HepG2 (cell line): Measurements from ENCODE around the gene GRIK5. TPM values are rescaled to one million over a fixed set of nuclear protein-coding genes. Genes with fewer than 3 reads are reported as not detected.
A peak's percentile ranks its signal among the peaks of the same experiment; 100 is the strongest.

Source experiments
- ELF4 ChIP-seq: sonication (generic); formaldehyde crosslinking; IDR thresholded peaks from 2 replicates; pipeline ENCODE4 v1.5.0; 2020; ENCODE audit warnings: missing genetic modification reagents, mild to moderate bottlenecking, moderate library complexity, borderline replicate concordance
- IRF1 ChIP-seq: sonication (generic); formaldehyde crosslinking; IDR thresholded peaks from 2 replicates; pipeline ENCODE4 v1.4.0; 2020; ENCODE audit warnings: low read depth, mild to moderate bottlenecking, missing genetic modification reagents
- POLR2A ChIP-seq, 2 experiments: IDR thresholded peaks; 2 replicates each; pipeline ENCODE4 v1.6.1; 2011; ENCODE audit warnings: low read depth in 2 of 2, low read length in 2 of 2, mild to moderate bottlenecking in 1 of 2, moderate library complexity in 1 of 2; ENCODE audit not compliant: insufficient read depth in 1 of 2
- RARG ChIP-seq: sonication (generic); formaldehyde crosslinking; IDR thresholded peaks from 2 replicates; pipeline ENCODE4 v1.4.0; 2020; ENCODE audit warnings: low read depth, mild to moderate bottlenecking, missing genetic modification reagents
- RXRB ChIP-seq: IDR thresholded peaks from 2 replicates; pipeline ENCODE4 v1.6.1; 2016; ENCODE audit warnings: borderline replicate concordance, missing genetic modification reagents, missing compliant biosample characterization
- SPEN ChIP-seq: sonication (generic); formaldehyde crosslinking; IDR thresholded peaks from 2 replicates; pipeline ENCODE4 v1.5.1; 2020; ENCODE audit warnings: low read depth, mild to moderate bottlenecking, missing genetic modification reagents
- ZBTB34 ChIP-seq: sonication (generic); formaldehyde crosslinking; IDR thresholded peaks from 2 replicates; pipeline ENCODE4 v1.8.0; 2022; ENCODE audit warnings: mild to moderate bottlenecking, missing genetic modification reagents
- ZNF512B ChIP-seq: sonication (generic); formaldehyde crosslinking; IDR thresholded peaks from 2 replicates; pipeline ENCODE4 v1.5.1; 2020; ENCODE audit warnings: missing genetic modification reagents, mild to moderate bottlenecking, borderline replicate concordance
- ZNF614 ChIP-seq: IDR thresholded peaks from 2 replicates; pipeline ENCODE4 v1.6.1; 2018; ENCODE audit warnings: missing biosample characterization, missing genetic modification reagents, inconsistent platforms, borderline replicate concordance
- polyA plus RNA-seq, 8 experiments: library from polyadenylated mRNA; depleted of rRNA in 3 of 8; stranded (reverse) in 7 of 8; unstranded in 1 of 8; fragments of >200 nt; fragmentation: Illumina TruSeq in 4 of 8; extraction: Trizol in 4 of 8; gene quantifications; 2 replicates each; pipeline versions ENCODE4 v1.2.1 to v1.2.3, GENCODE V29; 2011 to 2016; ENCODE audit warnings: low read depth in 4 of 8, missing spikeins in 1 of 8, mixed read lengths in 1 of 8; ENCODE audit not compliant: insufficient read depth in 1 of 8
- total RNA-seq, 5 experiments: library from RNA; depleted of rRNA; stranded (reverse); fragments of >200 nt; fragmentation: Illumina TruSeq; extraction: Trizol; gene quantifications; 2 replicates each; pipeline ENCODE4 v1.2.3, GENCODE V29; 2016; ENCODE audit warnings: low read depth in 1 of 5
- TF ChIP-seq, protein P1 (sequence below): IDR thresholded peaks from 2 replicates; pipeline ENCODE4 v1.6.1; 2016; ENCODE audit warnings: low read depth, missing genetic modification reagents, missing compliant biosample characterization
- TF ChIP-seq, protein P2 (sequence below): sonication (generic); formaldehyde crosslinking; IDR thresholded peaks from 2 replicates; pipeline ENCODE4 v1.8.0; 2022; ENCODE audit warnings: missing genetic modification reagents, mild to moderate bottlenecking, borderline replicate concordance
- TF ChIP-seq, protein P3 (sequence below): sonication (generic); formaldehyde crosslinking; IDR thresholded peaks from 2 replicates; pipeline ENCODE4; 2020; ENCODE audit warnings: missing genetic modification reagents, mild to moderate bottlenecking, borderline replicate concordance

GRIK5 gene
- total and polyA plus RNA-seq, 2 of the 13 experiments (the other 11 are each of a cell fraction or from before 2014, with no cell fraction given) = not detected

DNA sequence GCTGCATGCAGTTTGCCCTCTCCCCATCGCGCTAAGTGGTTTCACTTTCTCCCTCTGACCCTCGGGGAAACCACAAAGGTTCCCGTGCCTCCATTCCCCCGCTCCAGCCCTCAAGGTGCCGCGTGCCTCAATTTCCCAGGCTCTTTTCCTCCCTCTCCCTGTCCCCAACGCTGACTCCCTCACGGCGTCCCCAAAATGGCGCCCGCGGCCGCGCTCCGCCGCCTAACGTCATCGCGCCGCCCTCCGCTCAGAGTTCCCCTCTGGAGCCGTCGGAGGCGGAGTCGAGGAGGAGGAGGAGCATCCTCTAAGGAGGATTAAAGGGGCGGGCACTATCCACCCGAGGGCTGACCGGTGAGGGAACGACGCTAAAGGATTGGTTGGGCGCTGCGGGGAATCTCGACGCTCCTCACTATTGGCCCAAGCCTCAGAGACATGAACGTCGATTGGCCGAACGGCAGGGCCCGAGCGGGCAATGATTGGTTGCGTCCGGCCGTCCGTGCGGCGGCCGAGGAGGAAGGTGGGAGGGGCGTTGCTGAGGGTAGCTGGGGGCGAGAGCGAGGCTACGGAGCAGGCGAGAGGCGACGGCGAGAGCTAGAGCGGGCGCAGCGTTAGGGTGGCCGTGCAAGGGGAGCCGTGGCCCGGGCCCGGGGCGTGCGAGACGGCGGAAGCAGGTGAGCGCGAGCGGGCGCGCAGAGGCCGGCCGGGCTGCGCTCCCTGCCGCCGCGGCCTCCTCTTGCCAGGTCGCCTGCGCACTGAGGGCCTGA is 5.8 kb upstream of the GRIK5 start, which contains the start of gene ZNF574 (continued):
- TF ChIP-seq, protein P1, sequence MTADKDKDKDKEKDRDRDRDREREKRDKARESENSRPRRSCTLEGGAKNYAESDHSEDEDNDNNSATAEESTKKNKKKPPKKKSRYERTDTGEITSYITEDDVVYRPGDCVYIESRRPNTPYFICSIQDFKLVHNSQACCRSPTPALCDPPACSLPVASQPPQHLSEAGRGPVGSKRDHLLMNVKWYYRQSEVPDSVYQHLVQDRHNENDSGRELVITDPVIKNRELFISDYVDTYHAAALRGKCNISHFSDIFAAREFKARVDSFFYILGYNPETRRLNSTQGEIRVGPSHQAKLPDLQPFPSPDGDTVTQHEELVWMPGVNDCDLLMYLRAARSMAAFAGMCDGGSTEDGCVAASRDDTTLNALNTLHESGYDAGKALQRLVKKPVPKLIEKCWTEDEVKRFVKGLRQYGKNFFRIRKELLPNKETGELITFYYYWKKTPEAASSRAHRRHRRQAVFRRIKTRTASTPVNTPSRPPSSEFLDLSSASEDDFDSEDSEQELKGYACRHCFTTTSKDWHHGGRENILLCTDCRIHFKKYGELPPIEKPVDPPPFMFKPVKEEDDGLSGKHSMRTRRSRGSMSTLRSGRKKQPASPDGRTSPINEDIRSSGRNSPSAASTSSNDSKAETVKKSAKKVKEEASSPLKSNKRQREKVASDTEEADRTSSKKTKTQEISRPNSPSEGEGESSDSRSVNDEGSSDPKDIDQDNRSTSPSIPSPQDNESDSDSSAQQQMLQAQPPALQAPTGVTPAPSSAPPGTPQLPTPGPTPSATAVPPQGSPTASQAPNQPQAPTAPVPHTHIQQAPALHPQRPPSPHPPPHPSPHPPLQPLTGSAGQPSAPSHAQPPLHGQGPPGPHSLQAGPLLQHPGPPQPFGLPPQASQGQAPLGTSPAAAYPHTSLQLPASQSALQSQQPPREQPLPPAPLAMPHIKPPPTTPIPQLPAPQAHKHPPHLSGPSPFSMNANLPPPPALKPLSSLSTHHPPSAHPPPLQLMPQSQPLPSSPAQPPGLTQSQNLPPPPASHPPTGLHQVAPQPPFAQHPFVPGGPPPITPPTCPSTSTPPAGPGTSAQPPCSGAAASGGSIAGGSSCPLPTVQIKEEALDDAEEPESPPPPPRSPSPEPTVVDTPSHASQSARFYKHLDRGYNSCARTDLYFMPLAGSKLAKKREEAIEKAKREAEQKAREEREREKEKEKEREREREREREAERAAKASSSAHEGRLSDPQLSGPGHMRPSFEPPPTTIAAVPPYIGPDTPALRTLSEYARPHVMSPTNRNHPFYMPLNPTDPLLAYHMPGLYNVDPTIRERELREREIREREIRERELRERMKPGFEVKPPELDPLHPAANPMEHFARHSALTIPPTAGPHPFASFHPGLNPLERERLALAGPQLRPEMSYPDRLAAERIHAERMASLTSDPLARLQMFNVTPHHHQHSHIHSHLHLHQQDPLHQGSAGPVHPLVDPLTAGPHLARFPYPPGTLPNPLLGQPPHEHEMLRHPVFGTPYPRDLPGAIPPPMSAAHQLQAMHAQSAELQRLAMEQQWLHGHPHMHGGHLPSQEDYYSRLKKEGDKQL (CRISPR knock-in tag) = no peak
- TF ChIP-seq POLR2A (IDR thresholded peaks at IDR 0.05; ENCODE audit: insufficient read depth in 1 of 2, low read depth in 2 of 2, low read length in 2 of 2) (peak; percentile 78 to 90), ZNF512B (no peak), ZNF614 (no peak), RARG (CRISPR knock-in tag) (peak; percentile 41; the same call in 1 of the 2 replicates), SPEN (CRISPR knock-in tag) (peak; percentile 52), ELF4 (CRISPR knock-in tag) (no peak), RXRB (peak; percentile 22; the same call in 1 of the 2 replicates), IRF1 (CRISPR knock-in tag) (no peak), ZBTB34 (CRISPR knock-in tag) (no peak)
- TF ChIP-seq, protein P2, sequence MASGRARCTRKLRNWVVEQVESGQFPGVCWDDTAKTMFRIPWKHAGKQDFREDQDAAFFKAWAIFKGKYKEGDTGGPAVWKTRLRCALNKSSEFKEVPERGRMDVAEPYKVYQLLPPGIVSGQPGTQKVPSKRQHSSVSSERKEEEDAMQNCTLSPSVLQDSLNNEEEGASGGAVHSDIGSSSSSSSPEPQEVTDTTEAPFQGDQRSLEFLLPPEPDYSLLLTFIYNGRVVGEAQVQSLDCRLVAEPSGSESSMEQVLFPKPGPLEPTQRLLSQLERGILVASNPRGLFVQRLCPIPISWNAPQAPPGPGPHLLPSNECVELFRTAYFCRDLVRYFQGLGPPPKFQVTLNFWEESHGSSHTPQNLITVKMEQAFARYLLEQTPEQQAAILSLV (CRISPR knock-in tag) = peak; percentile 11; the same call in 1 of the 2 replicates
- TF ChIP-seq, protein P3, sequence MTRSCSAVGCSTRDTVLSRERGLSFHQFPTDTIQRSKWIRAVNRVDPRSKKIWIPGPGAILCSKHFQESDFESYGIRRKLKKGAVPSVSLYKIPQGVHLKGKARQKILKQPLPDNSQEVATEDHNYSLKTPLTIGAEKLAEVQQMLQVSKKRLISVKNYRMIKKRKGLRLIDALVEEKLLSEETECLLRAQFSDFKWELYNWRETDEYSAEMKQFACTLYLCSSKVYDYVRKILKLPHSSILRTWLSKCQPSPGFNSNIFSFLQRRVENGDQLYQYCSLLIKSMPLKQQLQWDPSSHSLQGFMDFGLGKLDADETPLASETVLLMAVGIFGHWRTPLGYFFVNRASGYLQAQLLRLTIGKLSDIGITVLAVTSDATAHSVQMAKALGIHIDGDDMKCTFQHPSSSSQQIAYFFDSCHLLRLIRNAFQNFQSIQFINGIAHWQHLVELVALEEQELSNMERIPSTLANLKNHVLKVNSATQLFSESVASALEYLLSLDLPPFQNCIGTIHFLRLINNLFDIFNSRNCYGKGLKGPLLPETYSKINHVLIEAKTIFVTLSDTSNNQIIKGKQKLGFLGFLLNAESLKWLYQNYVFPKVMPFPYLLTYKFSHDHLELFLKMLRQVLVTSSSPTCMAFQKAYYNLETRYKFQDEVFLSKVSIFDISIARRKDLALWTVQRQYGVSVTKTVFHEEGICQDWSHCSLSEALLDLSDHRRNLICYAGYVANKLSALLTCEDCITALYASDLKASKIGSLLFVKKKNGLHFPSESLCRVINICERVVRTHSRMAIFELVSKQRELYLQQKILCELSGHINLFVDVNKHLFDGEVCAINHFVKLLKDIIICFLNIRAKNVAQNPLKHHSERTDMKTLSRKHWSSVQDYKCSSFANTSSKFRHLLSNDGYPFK (CRISPR knock-in tag) = peak; percentile 89
